Occipital lobe (tissue), 2 donors: ENCODE results near the gene TEC. TPM values are rescaled to one million over a fixed set of nuclear protein-coding genes. Genes with fewer than 3 reads are reported as not detected.

Experiments used
- DNase-seq: peaks from one replicate; lab custom pipeline; 2025; lab: John Stamatoyannopoulos, UW
- total RNA-seq: library from RNA; depleted of rRNA; stranded (reverse); fragments of >200 nt; gene quantifications from one replicate; pipeline ENCODE4 v1.2.3, GENCODE V29; 2014

TEC gene
- total RNA-seq, 1 donor from 2014 or later: 5.5 TPM

DNA sequence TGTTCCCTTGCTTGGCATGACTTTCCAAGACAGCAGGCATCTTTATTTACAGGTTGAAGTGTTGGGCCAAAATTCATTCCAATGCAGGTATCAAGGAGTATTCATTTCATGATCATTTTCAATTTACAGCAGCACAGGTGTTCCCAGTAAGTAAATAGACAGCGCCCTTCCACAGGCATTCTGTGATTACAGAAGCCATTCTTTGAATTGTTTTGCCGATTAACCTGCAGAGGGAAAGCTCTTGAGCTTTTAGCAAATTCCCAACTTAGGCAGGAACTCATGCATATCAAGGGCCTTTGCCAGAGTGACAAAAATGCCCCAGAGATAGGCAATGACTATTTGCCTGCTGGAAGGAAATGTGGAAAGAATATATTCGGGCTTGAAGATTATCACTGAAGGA lies 142.4 kb downstream of the TEC start:
- no peak for DNase-seq

DNA sequence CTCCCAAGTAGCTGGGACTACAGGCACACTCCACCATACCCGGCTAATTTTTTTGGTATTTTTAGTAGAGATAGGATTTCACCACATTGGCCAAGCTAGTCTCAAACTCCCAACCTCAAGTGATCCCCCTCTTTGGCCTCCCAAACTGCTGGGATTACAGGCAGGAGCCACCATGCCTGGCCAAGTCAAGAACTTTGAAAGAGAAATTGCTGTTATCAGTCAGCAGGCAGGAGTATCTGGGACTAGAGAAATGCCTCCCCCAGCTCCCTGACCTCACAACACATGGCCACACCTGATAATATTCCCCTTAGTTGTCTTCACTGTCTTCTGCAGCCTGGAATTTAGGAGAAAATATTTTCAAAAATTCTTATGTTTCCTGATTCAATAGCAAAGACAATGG lies 143.0 kb downstream of the TEC start:
- DNase-seq: no peak

DNA sequence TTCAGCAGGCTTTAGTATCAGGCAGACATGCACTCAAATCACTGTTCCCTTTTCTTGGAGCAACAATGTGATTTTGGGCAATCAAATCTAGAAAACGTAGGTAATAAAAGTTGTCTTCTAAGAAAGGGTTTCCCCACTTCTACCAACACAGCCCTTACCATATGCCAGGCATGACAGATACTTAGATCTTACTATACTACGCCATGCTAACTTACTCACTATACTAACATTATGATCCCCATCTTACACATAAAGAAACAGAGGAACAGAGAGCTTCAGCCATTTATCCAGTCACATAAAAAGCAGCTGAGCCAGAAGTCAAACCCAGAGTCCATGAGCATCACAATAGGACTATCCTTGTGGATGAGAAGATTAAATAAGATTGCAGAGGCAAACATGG lies 144.8 kb downstream of the TEC start:
- no peak for DNase-seq

DNA sequence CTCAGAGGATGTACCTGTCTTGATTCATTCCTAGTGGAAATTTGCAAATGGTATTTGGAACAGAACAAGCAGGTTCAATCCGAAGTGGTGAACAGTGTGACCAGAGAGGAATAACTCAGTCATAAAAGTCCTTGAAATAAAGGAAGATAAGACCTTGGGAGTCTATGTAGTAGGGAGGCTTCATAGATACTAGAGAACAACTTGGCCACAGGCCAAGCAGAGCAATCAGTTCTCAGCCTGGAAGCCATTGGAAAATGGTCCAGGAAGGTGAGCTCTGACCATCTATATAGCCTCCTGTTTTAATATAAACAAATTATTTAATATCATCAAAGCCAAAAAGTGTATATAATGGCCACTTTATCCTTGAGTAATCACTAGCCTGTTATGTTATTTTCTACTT lies 146.9 kb downstream of the TEC start:
- no peak for DNase-seq

DNA sequence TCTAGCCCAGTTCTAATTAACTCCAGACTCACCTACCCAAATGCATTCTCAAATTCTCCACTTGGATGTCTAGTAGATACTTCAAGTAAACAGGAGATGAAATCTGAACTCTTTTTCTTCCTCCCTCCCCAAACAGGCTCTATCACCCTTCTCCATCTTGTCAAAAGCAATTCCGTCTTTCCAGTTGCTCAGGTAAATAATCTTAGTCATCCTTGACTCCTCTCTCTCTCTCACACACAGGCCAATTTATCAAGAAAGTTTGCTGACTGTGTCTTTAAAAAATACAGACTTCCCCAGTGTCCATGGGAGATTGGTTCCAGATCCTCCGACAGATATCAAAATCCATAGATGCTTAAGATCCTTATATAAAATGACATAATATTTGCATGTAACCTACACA lies 148.5 kb downstream of the TEC start:
- no peak for DNase-seq

DNA sequence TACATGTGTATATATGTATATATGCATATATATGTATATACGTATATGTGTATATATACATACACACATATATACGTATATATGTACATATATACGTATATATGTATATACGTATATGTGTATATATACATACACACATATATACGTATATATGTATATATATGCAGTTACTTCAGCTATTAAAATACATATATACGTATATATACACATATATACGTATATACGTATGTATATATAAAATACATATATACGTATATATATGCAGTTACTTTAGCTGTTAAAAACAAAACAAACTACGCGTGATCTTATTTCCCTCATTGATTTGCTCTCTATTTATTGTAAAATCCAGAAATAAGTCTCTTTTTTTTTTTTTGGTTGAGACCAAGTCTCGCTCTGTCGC lies 149.5 kb downstream of the TEC start:
- DNase-seq: no peak

DNA sequence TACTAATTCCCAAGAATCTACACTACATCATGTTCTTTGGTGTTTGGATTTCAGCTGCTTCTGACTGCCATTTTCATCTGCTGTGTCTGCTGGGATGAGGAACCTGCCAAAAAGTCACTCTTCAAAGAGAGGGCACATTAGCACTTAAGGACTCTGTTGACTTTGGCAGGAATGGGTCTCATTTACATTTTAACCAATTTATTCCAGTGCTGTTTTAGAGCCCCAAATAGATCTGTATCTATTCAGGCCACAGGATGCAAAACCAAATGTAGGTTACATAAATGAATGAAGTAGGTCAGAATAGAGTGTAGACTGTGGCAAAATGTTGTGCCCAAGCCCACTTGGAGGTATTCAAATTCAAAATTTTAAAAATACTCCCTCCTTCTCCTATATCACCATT lies 150.0 kb downstream of the TEC start:
- DNase-seq: no peak

DNA sequence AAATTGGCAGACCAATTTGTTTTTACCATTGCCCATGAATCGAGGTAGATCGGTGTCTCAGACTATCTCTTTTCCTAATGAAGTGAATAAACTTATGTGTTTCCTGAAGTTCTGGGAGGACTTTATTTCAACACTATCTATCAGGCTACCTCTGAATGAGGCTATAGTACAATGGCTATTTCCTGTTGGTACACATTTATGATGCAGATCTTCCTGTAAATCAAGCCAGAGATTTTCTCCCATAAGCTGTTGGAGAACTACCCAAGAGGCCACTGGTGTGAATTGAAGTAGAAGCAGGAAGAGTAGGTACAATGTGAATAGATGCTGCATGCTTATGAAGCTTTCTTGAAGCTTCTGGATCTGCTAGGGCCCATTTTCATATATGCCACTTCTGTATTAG lies 151.6 kb downstream of the TEC start:
- no peak for DNase-seq

DNA sequence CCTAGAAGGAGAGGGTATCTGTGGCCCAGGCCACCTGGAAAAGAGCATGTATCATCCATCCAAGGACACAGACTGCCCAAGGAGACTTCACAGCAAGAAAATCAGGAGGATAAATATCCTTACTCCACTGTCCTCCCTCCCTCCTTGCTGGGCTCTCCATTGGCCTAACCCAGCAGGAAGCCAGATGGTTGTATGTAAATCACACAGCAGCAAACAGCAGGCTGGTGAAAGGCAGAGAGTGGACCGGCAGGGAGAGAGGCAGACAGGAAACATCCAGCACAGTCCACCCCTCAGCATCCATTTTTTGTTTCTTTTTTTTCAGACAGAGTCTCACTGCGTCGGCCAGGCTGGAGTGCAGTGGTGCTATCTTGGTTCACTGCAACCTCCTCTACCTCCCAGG lies 153.1 kb downstream of the TEC start:
- no peak for DNase-seq

DNA sequence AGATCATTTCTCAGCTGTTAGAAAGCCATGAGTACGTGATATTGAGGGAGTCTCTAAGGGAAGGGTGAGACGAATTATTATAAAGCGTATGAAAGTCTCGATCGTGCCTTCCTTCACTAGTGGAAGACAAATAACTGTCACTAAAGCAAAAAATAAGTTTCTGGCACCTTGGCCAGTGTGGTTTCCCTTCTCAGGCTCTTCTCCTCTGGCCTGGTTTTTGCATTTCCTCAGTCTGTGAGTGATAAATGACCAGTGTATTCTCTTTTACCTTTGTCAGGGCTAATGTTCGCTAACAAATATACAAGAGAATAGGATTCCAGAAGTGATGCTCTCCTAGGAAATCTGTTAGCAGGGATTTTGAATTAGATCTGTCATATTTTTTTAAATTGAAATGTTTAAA lies 155.2 kb downstream of the TEC start:
- DNase-seq: no peak

DNA sequence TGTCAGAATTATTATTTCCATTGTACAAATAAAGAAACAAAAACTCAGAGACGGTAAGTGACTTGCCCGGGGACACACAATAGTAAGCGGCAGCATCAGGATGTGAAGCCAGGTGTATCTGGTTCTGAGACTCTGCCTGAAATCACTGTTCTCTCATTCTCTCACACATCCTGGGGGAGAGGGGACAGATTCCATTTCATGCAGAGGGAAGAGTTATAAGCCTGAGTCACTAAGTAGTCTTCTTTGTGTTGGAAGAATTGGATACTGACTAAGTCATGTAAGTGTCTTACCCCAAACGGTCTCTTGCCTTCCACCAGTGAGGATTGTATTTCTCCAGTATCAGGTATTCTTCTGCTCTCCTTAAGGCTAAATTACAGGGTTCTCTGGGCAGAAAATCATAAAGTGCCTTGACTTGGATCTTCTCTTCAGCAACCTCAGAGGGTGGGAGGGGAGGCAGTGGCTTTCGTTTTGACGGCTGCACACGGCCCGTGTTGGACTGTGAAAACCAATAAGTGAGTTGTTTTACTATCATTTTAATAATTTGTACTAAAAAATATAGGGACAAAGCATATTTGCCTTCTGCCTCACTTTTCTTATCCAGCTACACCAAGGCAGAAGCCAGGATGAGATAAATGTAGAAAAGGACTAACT lies 157.5 kb downstream of the TEC start:
- no peak for DNase-seq

DNA sequence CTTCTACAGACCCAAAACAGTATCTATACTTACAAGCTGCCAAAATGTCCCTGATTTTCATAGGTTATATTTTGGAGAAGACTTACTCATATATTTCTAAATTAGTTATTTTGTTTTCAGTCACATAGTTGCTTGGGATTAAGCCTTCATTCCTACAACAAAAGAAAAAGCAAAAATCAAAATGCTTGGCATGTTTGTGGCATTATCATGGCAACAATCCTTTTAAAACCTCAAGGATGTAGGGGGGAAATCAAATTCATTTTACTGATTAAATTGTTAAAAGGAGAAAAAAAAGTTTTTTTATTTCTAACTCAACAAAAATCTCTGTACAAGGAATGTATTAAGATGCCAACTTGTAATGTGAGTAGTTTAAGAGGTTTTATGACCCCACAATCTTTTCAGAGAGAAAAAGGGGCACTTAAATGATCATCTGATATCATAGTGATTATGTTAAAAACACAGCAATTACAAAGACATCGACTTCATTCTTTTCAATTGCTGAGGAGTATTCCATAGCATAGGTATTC lies 159.1 kb downstream of the TEC start:
- no peak for DNase-seq

DNA sequence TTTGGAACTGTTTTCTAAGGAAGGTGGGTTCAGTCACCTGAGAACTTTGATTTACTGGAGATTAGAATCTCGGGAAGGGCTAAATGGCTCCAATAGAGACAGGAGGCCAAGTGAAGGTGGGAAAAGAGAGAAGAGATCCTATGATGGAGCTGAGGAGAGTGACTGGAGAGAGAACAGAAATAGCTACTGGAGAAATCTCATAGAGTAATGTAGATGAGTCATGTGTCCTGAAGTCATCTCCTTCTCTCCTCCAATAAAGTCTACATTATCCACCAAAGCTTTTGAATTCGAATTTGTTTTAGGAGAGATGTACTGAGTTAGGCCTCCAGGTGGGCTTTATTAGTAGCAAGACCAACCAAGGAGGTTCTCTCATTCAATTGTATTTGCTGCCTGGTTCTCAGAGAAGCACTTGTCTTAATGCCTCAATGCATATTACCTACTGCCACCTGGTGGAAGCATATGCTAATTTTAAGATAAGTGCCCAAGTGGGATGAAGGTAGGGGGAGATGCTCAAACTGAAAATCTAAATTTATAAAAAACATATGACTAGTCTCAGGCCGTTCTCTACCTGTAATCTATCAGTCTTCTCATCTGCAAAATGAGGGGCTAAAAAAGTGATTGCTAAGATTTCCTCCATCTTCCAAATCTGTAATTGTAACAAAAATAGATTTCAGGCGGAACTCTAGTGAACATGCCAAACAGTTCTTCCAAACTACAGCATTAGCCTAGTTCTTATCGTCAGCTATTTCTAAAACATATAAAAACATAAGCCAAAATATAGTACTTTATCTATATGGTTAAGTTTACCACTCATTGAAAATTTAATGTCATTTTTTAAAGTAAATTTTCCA lies 160.0 kb downstream of the TEC start:
- no peak for DNase-seq

DNA sequence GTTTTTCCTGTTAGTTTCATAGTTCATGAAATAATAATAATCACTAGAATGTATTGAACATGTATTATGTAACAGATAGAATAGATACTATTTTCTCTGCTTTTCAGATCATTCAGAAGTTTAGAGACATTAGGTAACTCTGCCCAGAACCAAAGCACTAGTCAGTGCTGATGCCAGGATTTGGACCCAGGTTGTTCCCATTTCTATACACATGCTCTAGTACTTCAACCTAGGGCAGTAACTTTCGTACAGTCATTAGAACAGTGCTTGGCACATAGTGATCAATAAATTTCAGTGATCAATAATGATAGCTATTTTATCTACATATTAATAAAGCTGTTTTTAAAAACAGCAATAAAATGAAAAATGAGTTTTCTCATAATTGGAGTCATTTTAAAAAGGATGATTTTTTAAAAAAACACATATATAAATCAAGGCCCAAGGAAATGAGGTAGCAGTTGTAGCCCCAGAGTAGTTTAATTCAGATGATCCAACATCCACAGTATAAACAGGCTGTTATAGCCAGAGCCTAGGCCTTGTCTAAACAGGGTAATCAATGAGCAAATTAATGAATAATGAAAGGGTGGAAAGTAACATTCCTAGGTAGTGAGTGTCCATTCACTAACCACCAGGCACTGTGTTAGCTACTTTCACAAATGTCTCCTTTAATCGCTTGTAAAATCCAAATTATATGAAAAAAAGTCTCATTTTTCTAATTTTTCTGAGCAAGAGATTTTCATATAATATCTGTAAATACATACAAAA lies 161.1 kb downstream of the TEC start:
- DNase-seq: no peak

DNA sequence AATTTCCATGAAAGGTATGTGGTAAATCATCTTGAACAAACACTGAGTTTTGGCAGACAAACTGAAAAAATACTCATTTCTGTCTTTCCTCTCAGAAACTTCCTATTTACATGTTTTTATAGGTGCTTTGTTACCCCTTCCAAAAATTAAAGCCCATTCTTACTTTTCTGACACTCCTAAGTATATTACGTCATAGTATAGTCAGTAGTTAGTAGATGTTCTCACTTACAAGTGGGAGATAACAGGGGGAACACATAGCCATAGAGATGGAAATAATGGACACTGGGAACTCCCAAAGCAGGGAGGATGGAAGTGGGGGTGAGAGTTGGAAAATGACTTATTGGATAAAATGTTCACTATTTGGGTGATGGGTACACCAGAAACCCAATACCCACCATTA lies 164.4 kb downstream of the TEC start:
- DNase-seq: no peak

DNA sequence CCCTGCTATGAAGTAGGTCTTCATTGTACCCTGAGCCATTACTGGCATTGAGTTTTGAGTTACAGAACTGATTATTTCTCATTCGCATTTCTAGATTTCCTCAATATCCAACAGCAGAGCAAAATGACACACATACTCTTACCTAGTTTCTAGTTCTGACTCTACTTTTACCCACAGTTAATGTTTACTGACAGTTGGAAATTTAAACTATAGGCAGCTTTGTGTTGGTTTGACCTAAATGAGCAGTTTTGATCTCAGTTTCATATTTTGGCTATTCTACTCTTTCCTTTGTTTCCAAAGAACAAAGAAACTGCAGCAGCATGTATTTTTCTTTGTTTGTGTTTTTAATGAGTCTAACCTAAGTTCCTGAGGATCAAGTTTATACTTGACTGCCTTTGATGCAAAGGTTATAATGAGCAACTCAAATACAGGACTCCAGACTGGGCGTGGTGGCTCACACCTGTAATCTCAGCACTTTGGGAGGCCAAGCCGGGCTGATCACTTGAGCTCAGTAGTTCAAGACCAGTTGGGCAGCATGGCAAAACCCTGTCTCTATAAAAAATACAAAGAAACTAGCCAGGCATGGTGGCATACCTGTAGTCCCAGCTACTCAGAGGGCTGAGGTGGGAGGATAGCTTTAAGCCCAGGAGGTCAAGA lies 166.0 kb downstream of the TEC start:
- DNase-seq: no peak

DNA sequence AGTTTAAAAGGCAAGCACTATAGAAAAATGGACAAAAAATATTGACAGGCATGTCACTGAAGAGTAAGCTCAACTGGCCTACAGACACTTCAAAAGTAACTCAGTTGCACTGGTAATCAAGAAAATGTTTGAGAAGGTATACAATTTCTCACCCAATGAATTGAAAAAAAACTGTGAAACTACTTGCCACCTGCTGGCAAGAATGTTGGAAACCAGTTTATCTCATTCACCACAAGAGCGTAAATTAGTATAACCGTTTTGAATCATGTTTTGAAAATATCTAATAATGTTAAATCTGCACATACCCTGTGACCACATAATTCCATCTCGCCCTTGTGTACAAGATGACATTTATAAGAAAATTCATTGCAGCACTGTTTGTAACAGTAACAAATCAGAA lies 167.3 kb downstream of the TEC start:
- DNase-seq: no peak

DNA sequence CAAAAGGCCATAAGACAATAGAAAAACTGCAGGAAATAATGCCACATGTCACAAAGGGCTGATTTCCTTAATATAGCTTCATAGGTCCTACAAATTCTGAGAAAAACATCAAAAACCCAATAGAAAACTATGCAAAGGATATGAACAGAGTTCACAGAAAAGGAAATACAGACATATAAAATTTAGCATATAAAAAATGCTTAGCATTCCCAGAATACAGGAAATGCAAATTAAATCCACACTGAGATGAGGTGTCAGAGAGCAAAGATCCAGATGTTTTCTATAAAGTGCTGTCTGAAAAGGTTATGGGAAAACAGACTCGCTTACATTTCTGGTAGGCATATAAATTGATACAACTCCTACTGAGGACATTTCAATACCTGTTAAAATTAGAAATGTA lies 169.4 kb downstream of the TEC start:
- DNase-seq: no peak

DNA sequence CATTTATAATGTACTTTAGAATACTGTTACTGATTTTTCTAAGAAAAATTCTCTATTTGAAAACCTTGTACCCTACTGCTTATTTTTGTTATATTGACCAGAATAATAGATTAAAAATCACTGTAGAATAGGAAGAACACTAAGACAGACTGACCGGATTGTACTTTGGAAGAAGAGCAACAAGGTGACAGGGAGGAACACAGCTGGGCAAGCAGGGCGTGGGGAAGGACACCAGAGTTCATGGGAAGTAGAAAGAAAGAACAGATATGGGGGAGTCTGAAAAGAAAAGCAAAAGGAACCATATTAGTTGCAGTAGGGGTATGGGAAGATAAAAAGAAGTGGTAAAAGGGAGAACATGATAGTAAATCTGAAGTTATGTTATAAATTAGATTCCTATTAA lies 174.2 kb downstream of the TEC start:
- no peak for DNase-seq

DNA sequence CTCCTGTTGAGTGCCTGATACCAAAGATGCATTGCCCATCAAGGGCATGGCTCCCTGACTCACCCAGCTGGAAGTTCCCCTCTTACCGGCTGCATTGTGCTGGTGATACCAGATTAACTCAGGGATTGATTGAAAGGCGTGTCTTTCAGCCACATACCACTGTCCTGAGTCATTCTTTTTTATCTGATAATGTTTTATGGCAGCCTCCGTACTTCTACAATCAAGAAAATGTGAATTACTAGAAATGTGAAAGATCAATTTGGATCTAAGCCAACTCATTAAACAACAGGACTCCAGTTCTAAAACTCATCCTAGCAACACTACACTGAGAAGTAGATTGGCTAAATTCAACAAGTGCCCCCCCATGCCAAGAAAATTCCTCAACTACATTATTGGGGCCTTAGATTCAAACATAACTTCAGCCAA lies 175.6 kb downstream of the TEC start:
- DNase-seq: no peak

DNA sequence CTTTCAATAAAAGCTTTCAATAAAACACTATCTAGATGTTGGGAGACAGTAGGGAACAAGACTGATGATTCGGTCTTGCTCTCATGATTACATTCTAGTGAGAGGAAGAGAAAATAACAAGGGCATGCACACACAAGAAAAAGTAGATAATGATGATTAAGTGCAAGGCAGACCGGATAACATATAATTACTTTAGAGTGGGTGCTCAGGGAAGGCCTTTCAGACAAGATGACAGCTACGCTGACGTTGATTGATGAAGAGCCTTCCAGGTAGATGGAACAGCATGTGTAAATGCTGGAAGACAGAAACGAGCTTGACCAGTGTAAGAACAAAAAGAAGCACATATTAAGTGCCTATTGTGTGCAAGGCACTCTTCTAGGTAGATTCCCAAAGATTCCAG lies 179.0 kb downstream of the TEC start:
- no peak for DNase-seq
